Measurements from ENCODE around the gene CCDC137.

Gene CCDC137

GRCh38 chr17:81716674-81716996, 50.1 kb downstream of the CCDC137 start:
- no peak for DNase-seq (ENCODE audit: low read depth)

- DNase-seq (ENCODE audit: low read depth): no peak
These were observed 50.7 kb downstream of the CCDC137 start for GRCh38 chr17:81717049-81717765.

GRCh38 chr17:81717766-81718089, 51.2 kb downstream of the CCDC137 start:
- no peak for DNase-seq (ENCODE audit: low read depth)

GRCh38 chr17:81719410-81720266, 53.1 kb downstream of the CCDC137 start:
- no peak for DNase-seq (ENCODE audit: low read depth)

- DNase-seq (ENCODE audit: low read depth): no peak
These were observed 53.9 kb downstream of the CCDC137 start for GRCh38 chr17:81720267-81721071.

- DNase-seq (ENCODE audit: low read depth): no peak
These were observed 55.9 kb downstream of the CCDC137 start for GRCh38 chr17:81722184-81723120.
